ENCODE data around the gene CHAF1A. TPM values are rescaled to one million over a fixed set of nuclear protein-coding genes. Genes with fewer than 3 reads are reported as not detected.
A peak's percentile ranks its signal among the peaks of the same experiment; 100 is the strongest.

The CHAF1A gene
- total and polyA plus RNA-seq, 4 donors, result 1.0 to 20.8 (median 2.5) TPM

DNA sequence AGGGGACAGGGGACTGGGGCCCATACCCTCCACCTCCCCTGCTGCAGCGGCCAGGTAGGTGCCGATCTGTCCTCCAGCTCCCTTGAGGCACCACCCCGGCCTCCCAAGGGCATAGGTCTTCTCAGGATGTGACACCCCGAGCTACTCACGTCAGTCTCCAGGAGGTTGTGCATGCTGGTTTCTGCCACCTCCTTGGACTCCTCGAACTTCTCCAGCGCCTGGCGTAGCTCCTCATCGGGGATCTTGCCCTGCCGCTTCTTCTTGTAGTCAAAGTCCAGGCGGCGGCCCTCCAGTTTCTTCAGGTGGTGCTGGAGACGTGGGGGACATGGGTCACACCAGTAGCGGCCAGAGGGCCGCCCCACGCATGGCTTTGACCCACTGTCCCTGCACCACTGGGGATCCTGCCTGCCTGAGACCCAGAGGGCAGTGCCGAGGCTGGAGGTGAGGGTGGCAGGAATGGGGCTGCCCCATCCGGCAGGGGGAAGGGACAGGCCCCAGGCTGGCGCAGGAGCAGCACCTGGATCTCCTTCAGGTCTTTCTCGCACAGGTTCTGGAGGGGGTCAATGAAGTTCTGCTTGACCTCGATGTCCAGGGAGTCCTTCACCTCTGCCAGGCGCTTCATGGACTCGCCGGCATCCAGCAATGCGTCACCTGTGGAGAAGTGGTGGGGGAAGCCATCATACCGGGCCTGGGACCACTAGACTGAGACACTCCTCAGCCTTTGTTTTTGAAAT is 38.7 kb upstream of the CHAF1A start (continued):
- TF ChIP-seq, protein P1, sequence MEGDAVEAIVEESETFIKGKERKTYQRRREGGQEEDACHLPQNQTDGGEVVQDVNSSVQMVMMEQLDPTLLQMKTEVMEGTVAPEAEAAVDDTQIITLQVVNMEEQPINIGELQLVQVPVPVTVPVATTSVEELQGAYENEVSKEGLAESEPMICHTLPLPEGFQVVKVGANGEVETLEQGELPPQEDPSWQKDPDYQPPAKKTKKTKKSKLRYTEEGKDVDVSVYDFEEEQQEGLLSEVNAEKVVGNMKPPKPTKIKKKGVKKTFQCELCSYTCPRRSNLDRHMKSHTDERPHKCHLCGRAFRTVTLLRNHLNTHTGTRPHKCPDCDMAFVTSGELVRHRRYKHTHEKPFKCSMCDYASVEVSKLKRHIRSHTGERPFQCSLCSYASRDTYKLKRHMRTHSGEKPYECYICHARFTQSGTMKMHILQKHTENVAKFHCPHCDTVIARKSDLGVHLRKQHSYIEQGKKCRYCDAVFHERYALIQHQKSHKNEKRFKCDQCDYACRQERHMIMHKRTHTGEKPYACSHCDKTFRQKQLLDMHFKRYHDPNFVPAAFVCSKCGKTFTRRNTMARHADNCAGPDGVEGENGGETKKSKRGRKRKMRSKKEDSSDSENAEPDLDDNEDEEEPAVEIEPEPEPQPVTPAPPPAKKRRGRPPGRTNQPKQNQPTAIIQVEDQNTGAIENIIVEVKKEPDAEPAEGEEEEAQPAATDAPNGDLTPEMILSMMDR (IDR thresholded peaks at IDR 0.05; ENCODE audit: low read depth, low read length, missing input control), result no peak
- TF ChIP-seq TAF1 (conservative IDR thresholded peaks at IDR 0.05) (no peak), NR2F2 (IDR thresholded peaks at IDR 0.05) (no peak), FOXA1 (IDR thresholded peaks at IDR 0.05) (no peak), GABPA (IDR thresholded peaks at IDR 0.05 in 1 of 2, conservative IDR thresholded peaks at IDR 0.05 in 1 of 2) (no peak), EGR1 (IDR thresholded peaks at IDR 0.05; ENCODE audit: low read depth in 2 of 2) (no peak), HNF4G (IDR thresholded peaks at IDR 0.05) (no peak), HNF4A (conservative IDR thresholded peaks at IDR 0.05) (no peak), YY1 (IDR thresholded peaks at IDR 0.05) (no peak), SP1 (IDR thresholded peaks at IDR 0.05) (no peak), FOXA2 (IDR thresholded peaks at IDR 0.05) (no peak)
- TF ChIP-seq, protein P2, sequence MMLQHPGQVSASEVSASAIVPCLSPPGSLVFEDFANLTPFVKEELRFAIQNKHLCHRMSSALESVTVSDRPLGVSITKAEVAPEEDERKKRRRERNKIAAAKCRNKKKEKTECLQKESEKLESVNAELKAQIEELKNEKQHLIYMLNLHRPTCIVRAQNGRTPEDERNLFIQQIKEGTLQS (IDR thresholded peaks at IDR 0.05), result no peak

DNA sequence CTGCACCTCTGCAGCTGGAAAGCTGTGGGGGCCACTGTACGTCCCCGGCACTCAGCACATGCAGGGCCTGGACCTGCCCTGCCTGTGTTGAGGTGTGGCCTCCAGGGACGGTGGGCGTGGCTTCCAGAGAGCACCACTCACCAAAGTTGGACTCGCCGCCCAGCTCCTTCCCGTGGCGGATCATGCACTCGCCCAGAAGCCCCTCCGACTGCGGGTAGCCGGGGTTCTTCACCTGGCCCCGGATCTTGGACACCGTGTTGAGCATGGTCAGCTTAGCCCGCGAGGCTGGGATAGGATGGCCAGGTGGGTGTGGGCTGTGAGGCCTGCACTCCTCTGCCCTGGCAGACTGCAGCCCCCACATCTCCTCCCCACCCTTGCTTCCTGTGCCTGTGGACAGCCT is 37.1 kb upstream of the CHAF1A start:
- H3K27ac ChIP-seq (ENCODE audit: low read depth in 1 of 2, low read length in 2 of 2), result no peak overlapping the region
- H3K27me3 ChIP-seq (ENCODE audit: control insufficient read depth in 4 of 4, insufficient read depth in 4 of 4, low read length in 3 of 4), result no peaks in the 10 kb centered on the region
- TF ChIP-seq EGR1 (IDR thresholded peaks at IDR 0.05; ENCODE audit: low read depth in 2 of 2), result no peak
- TF ChIP-seq GABPA (IDR thresholded peaks at IDR 0.05 in 1 of 2, conservative IDR thresholded peaks at IDR 0.05 in 1 of 2), result no peak
- no peak for TF ChIP-seq FOXA1 (IDR thresholded peaks at IDR 0.05)
- TF ChIP-seq FOXA2 (IDR thresholded peaks at IDR 0.05), result no peak
- TF ChIP-seq NR2F2 (IDR thresholded peaks at IDR 0.05), result no peak
- TF ChIP-seq TAF1 (conservative IDR thresholded peaks at IDR 0.05), result no peak
- TF ChIP-seq, protein P3, sequence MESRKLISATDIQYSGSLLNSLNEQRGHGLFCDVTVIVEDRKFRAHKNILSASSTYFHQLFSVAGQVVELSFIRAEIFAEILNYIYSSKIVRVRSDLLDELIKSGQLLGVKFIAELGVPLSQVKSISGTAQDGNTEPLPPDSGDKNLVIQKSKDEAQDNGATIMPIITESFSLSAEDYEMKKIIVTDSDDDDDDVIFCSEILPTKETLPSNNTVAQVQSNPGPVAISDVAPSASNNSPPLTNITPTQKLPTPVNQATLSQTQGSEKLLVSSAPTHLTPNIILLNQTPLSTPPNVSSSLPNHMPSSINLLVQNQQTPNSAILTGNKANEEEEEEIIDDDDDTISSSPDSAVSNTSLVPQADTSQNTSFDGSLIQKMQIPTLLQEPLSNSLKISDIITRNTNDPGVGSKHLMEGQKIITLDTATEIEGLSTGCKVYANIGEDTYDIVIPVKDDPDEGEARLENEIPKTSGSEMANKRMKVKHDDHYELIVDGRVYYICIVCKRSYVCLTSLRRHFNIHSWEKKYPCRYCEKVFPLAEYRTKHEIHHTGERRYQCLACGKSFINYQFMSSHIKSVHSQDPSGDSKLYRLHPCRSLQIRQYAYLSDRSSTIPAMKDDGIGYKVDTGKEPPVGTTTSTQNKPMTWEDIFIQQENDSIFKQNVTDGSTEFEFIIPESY (IDR thresholded peaks at IDR 0.05), result no peak
- no peak for TF ChIP-seq SP1 (IDR thresholded peaks at IDR 0.05)
- TF ChIP-seq HNF4G (IDR thresholded peaks at IDR 0.05), result no peak
- no peak for TF ChIP-seq HNF4A (conservative IDR thresholded peaks at IDR 0.05)
- TF ChIP-seq RXRA (IDR thresholded peaks at IDR 0.05), result no peak
- no peak for TF ChIP-seq YY1 (IDR thresholded peaks at IDR 0.05)
- no peaks in the 10 kb centered on the region for H3K9me3 ChIP-seq (ENCODE audit: control insufficient read depth in 4 of 4, low read length in 3 of 4)
- DNase-seq (ENCODE audit: low spot score), result peak; percentile 63
- no peak overlapping the region for H3K9ac ChIP-seq (ENCODE audit: low read depth in 1 of 2, low read length in 2 of 2)
- H3K4me1 ChIP-seq (ENCODE audit: control insufficient read depth in 4 of 4, insufficient read depth in 4 of 4, low read length in 3 of 4), result peaks cover under 1 to 26% (median 15%) of the 10 kb centered on the region in 4 donors
- WGBS, result 88% methylated on average over 16 of the region's 16 CpGs
- no peak overlapping the region for H3K4me3 ChIP-seq (ENCODE audit: low read depth in 1 of 3, low read length in 3 of 3)
- H3K36me3 ChIP-seq (ENCODE audit: control insufficient read depth in 4 of 4, insufficient read depth in 3 of 4, low read depth in 1 of 4, low read length in 3 of 4), result peaks cover 9 to 46% (median 25%) of the 10 kb centered on the region in 4 donors
